K562 (cell line): ENCODE measurements around the gene MTFR2.

Source experiments
- CBX1 ChIP-seq: sonication (generic); IDR thresholded peaks from 2 replicates; pipeline ENCODE4 v1.6.1; 2016; ENCODE audit warnings: antibody characterized with exemption, low read depth, mild to moderate bottlenecking
- FOS ChIP-seq: IDR thresholded peaks from 3 replicates; pipeline ENCODE4 v1.6.1; 2011; ENCODE audit not compliant: insufficient read length; ENCODE audit errors: extremely low read depth
- GATAD2A ChIP-seq: fragments of 450-650 bp; IDR thresholded peaks from 2 replicates; pipeline ENCODE4 v1.6.1; 2017
- JUNB ChIP-seq: fragments of 450-650 bp; formaldehyde crosslinking; conservative IDR thresholded peaks from 2 replicates; pipeline ENCODE4 v1.4.0; 2020; ENCODE audit warnings: mild to moderate bottlenecking
- PCBP1 ChIP-seq: fragments of 200-400 bp; formaldehyde crosslinking; IDR thresholded peaks from 2 replicates; pipeline ENCODE4 v1.6.1; 2018; ENCODE audit warnings: mild to moderate bottlenecking, low read depth, low read length; ENCODE audit not compliant: poor library complexity, severe bottlenecking
- POLR2AphosphoS5 ChIP-seq: IDR thresholded peaks from 2 replicates; pipeline ENCODE4 v1.6.1; 2011; ENCODE audit warnings: mild to moderate bottlenecking, low read depth, low read length, moderate library complexity; ENCODE audit not compliant: control insufficient read depth, insufficient read depth
- SIN3A ChIP-seq, 2 experiments: fragments of 150-350 bp in 1 of 2; IDR thresholded peaks; 2 replicates each; pipeline ENCODE4 v1.6.1; 2011 to 2016; ENCODE audit warnings: borderline replicate concordance in 2 of 2, low read depth in 2 of 2, low read length in 2 of 2, mild to moderate bottlenecking in 2 of 2, moderate library complexity in 2 of 2; ENCODE audit not compliant: control insufficient read depth in 1 of 2
- SMARCB1 ChIP-seq: IDR thresholded peaks from 2 replicates; pipeline ENCODE4 v1.6.1; 2011; ENCODE audit warnings: improper control_type of control experiment, low read depth; ENCODE audit not compliant: insufficient read length
- ZC3H11A ChIP-seq: IDR thresholded peaks from 2 replicates; pipeline ENCODE4 v1.6.1; 2012; ENCODE audit warnings: low read depth, low read length, improper control_type of control experiment
- ZNF282 ChIP-seq: sonication (generic); formaldehyde crosslinking; IDR thresholded peaks from 2 replicates; pipeline ENCODE4 v1.8.1; 2023; ENCODE audit warnings: missing genetic modification reagents
- ZNF830 ChIP-seq: fragments of 250-450 bp; sonication (Bioruptor Pico); IDR thresholded peaks from 2 replicates; pipeline ENCODE4 v1.5.0; 2021; ENCODE audit warnings: mild to moderate bottlenecking
- TF ChIP-seq, protein P1 (sequence below), 3 experiments: IDR thresholded peaks in 2 of 3; conservative IDR thresholded peaks in 1 of 3; 2 replicates each; pipeline ENCODE4 v1.5.1; 2011 to 2012; ENCODE audit warnings: low read length in 3 of 3, mild to moderate bottlenecking in 3 of 3, control low read depth in 2 of 3, improper control_type of control experiment in 1 of 3, inconsistent platforms in 1 of 3, low read depth in 1 of 3, mixed read lengths in 1 of 3, moderate library complexity in 1 of 3; ENCODE audit not compliant: insufficient read depth in 2 of 3
- TF ChIP-seq, protein P2 (sequence below), 2 experiments: fragments of 450-650 bp; IDR thresholded peaks; 2 replicates each; pipeline ENCODE4 v1.6.1; 2016

DNA sequence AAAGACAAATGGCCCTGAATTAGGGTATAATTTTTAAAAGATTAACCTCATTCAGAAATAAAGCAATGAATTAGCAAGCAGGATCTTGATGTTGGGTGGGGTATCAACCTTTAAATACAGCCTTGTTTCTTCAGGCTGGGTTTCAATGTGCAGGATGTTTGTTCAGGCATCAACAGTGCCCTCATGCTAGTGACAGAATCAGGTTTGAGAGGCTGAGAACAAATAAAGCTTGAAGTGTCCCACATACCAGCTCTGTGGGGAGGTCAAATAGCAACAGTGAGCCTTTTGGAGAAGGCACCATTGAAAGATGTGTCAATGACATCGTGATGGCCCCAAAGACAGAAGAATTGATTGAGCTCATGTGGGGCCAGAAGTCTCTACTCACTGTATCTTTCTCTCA, 68.2 kb downstream of the MTFR2 start:
- no peak for TF ChIP-seq ZNF830
- TF ChIP-seq, protein P1, sequence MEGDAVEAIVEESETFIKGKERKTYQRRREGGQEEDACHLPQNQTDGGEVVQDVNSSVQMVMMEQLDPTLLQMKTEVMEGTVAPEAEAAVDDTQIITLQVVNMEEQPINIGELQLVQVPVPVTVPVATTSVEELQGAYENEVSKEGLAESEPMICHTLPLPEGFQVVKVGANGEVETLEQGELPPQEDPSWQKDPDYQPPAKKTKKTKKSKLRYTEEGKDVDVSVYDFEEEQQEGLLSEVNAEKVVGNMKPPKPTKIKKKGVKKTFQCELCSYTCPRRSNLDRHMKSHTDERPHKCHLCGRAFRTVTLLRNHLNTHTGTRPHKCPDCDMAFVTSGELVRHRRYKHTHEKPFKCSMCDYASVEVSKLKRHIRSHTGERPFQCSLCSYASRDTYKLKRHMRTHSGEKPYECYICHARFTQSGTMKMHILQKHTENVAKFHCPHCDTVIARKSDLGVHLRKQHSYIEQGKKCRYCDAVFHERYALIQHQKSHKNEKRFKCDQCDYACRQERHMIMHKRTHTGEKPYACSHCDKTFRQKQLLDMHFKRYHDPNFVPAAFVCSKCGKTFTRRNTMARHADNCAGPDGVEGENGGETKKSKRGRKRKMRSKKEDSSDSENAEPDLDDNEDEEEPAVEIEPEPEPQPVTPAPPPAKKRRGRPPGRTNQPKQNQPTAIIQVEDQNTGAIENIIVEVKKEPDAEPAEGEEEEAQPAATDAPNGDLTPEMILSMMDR (IDR thresholded peaks at IDR 0.05 in 2 of 3, conservative IDR thresholded peaks at IDR 0.05 in 1 of 3; ENCODE audit: insufficient read depth in 2 of 3, low read depth in 1 of 3, low read length in 3 of 3) = no peak
- TF ChIP-seq, protein P2, sequence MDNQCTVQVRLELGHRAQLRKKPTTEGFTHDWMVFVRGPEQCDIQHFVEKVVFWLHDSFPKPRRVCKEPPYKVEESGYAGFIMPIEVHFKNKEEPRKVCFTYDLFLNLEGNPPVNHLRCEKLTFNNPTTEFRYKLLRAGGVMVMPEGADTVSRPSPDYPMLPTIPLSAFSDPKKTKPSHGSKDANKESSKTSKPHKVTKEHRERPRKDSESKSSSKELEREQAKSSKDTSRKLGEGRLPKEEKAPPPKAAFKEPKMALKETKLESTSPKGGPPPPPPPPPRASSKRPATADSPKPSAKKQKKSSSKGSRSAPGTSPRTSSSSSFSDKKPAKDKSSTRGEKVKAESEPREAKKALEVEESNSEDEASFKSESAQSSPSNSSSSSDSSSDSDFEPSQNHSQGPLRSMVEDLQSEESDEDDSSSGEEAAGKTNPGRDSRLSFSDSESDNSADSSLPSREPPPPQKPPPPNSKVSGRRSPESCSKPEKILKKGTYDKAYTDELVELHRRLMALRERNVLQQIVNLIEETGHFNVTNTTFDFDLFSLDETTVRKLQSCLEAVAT (IDR thresholded peaks at IDR 0.05) = no peak
- TF ChIP-seq POLR2AphosphoS5 = no peak
- TF ChIP-seq SIN3A (IDR thresholded peaks at IDR 0.05; ENCODE audit: borderline replicate concordance in 2 of 2, control insufficient read depth in 1 of 2, low read depth in 2 of 2, low read length in 2 of 2) = no peak
- no peak for TF ChIP-seq SMARCB1
- TF ChIP-seq CBX1 = no peak
- no peak for TF ChIP-seq FOS
- TF ChIP-seq JUNB (CRISPR knock-in tag) = no peak
- TF ChIP-seq ZNF282 (CRISPR knock-in tag) = no peak
- no peak for TF ChIP-seq PCBP1
- no peak for TF ChIP-seq ZC3H11A
- TF ChIP-seq GATAD2A = no peak
